ENCODE results near the gene UMODL1.

- TF ChIP-seq EP300 (IDR thresholded peaks at IDR 0.05) (no peak), CTCF (IDR thresholded peaks at IDR 0.05) (no peak), POLR2A (IDR thresholded peaks at IDR 0.05) (no peak)
Observed at GRCh38 chr21:42137191-42137904, 66.2 kb downstream of the UMODL1 start.

Measured in stomach (tissue), 4 donors.